ENCODE measurements around the gene ACTG2.
"Not testable (repeated sequence)": the region's sequence is repeated elsewhere in the genome, so short reads cannot be mapped to it uniquely, and the experiment has no call there.

The ACTG2 gene

GRCh38 chr2:73933194-73933593 is 40.4 kb downstream of the ACTG2 start:
- TF ChIP-seq CTCF (IDR thresholded peaks at IDR 0.05; ENCODE audit: unreplicated experiment in 3 of 3): no peak
- peaks cover 23% of the 10 kb centered on the region for H3K36me3 Mint-ChIP-seq (ENCODE audit: low read depth)
- peaks cover 25% of the 10 kb centered on the region for H3K4me1 Mint-ChIP-seq
- no peak overlapping the region for H3K4me3 Mint-ChIP-seq
- no peaks in the 10 kb centered on the region for H3K9me3 Mint-ChIP-seq
- no peaks in the 10 kb centered on the region for H3K27me3 Mint-ChIP-seq (ENCODE audit: low read depth)
- H3K27ac Mint-ChIP-seq: no peak overlapping the region

GRCh38 chr2:73935641-73936040 is 42.8 kb downstream of the ACTG2 start:
- no peak overlapping the region for H3K27ac Mint-ChIP-seq
- no peaks in the 10 kb centered on the region for H3K27me3 Mint-ChIP-seq (ENCODE audit: low read depth)
- H3K4me3 Mint-ChIP-seq: no peak overlapping the region
- TF ChIP-seq CTCF (IDR thresholded peaks at IDR 0.05; ENCODE audit: unreplicated experiment in 3 of 3): no peak
- H3K9me3 Mint-ChIP-seq: no peaks in the 10 kb centered on the region
- peaks cover 5% of the 10 kb centered on the region for H3K4me1 Mint-ChIP-seq
- peaks cover 14% of the 10 kb centered on the region for H3K36me3 Mint-ChIP-seq (ENCODE audit: low read depth)

GRCh38 chr2:73937103-73937885 is 44.5 kb downstream of the ACTG2 start:
- H3K4me1 Mint-ChIP-seq: no peaks in the 10 kb centered on the region
- H3K9me3 Mint-ChIP-seq: no peaks in the 10 kb centered on the region
- no peak overlapping the region for H3K27ac Mint-ChIP-seq
- no peaks in the 10 kb centered on the region for H3K27me3 Mint-ChIP-seq (ENCODE audit: low read depth)
- H3K4me3 Mint-ChIP-seq: no peak overlapping the region
- no peak for TF ChIP-seq CTCF (IDR thresholded peaks at IDR 0.05; ENCODE audit: unreplicated experiment in 3 of 3)
- H3K36me3 Mint-ChIP-seq (ENCODE audit: low read depth): peaks cover 15% of the 10 kb centered on the region

GRCh38 chr2:73937899-73938298 is 45.1 kb downstream of the ACTG2 start:
- Mint-ChIP-seq H3K4me1 (no peaks in the 10 kb centered on the region), H3K27ac (no peak overlapping the region), H3K9me3 (no peaks in the 10 kb centered on the region), H3K4me3 (no peak overlapping the region), H3K36me3 (ENCODE audit: low read depth) (peaks cover 19% of the 10 kb centered on the region), H3K27me3 (ENCODE audit: low read depth) (no peaks in the 10 kb centered on the region)
- TF ChIP-seq CTCF (IDR thresholded peaks at IDR 0.05; ENCODE audit: unreplicated experiment in 3 of 3): no peak

GRCh38 chr2:73938718-73939352 is 46.0 kb downstream of the ACTG2 start:
- H3K4me1 Mint-ChIP-seq: no peaks in the 10 kb centered on the region
- H3K4me3 Mint-ChIP-seq: no peak overlapping the region
- H3K36me3 Mint-ChIP-seq (ENCODE audit: low read depth): peaks cover 15% of the 10 kb centered on the region
- no peak for TF ChIP-seq CTCF (IDR thresholded peaks at IDR 0.05; ENCODE audit: unreplicated experiment in 3 of 3)
- H3K27me3 Mint-ChIP-seq (ENCODE audit: low read depth): no peaks in the 10 kb centered on the region
- H3K27ac Mint-ChIP-seq: no peak overlapping the region
- H3K9me3 Mint-ChIP-seq: no peaks in the 10 kb centered on the region

GRCh38 chr2:73939419-73939818 is 46.6 kb downstream of the ACTG2 start:
- Mint-ChIP-seq H3K9me3 (no peaks in the 10 kb centered on the region), H3K4me3 (no peak overlapping the region), H3K4me1 (no peaks in the 10 kb centered on the region), H3K27me3 (ENCODE audit: low read depth) (no peaks in the 10 kb centered on the region), H3K36me3 (ENCODE audit: low read depth) (peaks cover 18% of the 10 kb centered on the region), H3K27ac (no peak overlapping the region)
- TF ChIP-seq CTCF (IDR thresholded peaks at IDR 0.05; ENCODE audit: unreplicated experiment in 3 of 3): no peak

- H3K27me3 Mint-ChIP-seq (ENCODE audit: low read depth); H3K9me3 Mint-ChIP-seq; H3K27ac Mint-ChIP-seq; H3K4me1 Mint-ChIP-seq; H3K4me3 Mint-ChIP-seq: not testable (repeated sequence)
- peaks cover 23% of the 10 kb centered on the region for H3K36me3 Mint-ChIP-seq (ENCODE audit: low read depth)
Observed at GRCh38 chr2:73940066-73940465, 47.3 kb downstream of the ACTG2 start.
